CD4-positive, alpha-beta T cell treated with Interleukin-15 for 1 hour (primary cell): ENCODE results near the gene GIPC1.
"Not testable (repeated sequence)": the region's sequence is repeated elsewhere in the genome, so short reads cannot be mapped to it uniquely, and the experiment has no call there.

Source experiments
- DNase-seq: peaks from one replicate; pipeline ENCODE4 v3.0.0-alpha.2; 2020

The GIPC1 gene

DNA sequence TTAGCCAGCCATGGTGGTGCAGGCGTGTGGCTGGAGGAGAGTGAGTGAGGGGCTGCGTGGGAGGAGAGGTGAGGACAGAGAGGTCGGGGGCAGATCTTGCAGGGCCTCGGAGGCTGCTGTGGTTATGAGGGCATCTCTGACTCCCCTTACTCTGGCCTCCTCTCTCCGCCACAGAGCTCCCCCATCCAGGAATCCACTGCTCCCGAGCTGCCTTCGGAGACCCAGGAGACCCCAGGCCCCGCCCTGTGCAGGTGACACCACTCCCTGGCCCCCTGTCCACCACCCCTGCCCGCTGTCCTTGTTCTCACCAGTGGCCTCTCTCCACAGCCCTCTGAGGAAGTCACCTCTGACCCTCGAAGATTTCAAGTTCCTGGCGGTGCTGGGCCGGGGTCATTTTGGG lies 28.5 kb downstream of the GIPC1 start:
- DNase-seq, result no peak

DNA sequence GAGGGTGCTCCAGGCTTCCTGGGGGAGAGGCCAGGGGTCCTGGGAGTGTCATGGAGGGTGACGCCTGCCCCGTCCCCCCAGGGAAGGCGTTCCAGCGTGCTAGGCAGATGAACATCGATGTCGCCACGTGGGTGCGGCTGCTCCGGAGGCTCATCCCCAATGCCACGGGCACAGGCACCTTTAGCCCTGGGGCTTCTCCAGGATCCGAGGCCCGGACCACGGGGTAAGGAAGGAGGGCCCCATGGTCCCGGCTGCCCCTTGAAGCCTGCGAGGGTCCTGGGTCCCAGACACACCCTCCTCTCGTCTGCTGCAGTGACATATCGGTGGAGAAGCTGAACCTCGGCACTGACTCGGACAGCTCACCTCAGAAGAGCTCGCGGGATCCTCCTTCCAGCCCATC lies 32.2 kb downstream of the GIPC1 start:
- no peak for DNase-seq

DNA sequence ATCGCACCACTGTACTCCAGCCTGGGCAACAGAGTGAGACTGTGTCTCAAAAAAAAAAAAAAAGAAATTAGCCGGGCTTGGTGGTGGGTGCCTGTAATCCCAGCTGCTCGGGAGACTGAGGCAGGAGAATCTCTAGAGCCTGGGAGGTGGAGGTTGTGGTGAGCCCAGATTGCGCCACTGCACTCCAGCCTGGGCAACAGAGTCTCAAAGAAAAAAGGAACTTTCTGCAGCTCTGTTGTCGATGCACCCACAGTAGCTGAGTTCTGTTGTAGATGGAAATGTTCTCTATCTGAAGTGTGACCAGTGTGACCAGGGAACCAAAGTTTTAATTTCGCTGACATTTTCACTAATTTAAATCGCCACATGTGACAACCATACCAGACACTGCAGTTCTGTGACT lies 33.5 kb downstream of the GIPC1 start:
- DNase-seq, result not testable (repeated sequence)

DNA sequence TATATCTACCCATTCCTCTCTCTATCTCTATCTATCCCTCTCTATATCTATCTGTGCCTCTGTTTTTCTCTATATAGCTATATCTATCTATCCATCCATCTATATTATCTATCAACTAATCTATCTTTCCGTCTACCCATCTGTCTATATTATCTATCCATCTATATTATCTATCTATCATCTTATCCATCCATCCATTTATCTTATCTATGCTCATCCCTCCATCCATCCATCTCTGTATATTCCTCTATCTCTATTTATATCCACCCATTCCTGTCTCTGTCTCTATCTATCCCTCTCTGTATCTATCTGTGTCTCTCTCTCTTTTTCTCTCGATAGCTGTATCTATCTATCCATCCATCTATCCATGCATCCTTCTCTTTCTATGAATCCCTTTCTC lies 35.0 kb downstream of the GIPC1 start:
- DNase-seq, result no peak

DNA sequence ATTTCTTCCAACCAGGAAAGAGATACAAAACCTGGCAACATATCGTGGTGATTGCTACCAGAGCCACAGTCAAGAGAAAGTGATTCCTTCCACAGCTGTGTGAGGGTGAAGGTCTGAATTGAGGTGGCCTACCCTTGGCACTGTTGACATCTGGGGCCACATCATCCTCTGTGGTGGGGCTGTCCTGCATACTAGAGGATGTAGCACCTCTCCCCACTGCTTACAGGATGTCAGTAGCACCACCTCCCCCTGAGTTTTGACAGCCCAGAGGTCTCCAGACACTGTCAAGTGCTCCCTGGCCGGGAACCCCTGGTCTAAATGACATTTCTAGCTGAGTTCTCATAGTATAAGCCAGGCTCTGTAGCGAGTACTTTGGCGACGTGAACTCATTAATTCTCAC lies 36.2 kb downstream of the GIPC1 start:
- peak; percentile 62 for DNase-seq

DNA sequence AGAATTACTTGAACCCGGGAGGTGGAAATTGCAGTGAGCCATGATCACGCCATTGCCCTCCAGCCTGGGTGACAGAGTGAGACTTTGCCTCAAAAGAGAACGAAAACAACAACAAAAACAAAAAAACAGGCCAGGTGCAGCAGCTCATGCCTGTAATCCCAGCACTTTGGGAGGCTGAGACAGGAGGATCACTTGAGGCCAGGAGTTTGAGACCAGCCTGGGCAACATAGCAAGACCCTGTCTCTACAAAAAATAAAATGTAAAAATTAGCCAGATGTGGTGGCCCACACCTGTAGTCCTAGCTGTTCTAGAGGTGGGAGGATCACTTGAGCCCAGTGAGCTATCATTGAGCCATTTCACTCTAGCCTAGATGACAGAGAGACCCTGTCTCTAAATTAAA lies 43.6 kb downstream of the GIPC1 start:
- not testable (repeated sequence) for DNase-seq

DNA sequence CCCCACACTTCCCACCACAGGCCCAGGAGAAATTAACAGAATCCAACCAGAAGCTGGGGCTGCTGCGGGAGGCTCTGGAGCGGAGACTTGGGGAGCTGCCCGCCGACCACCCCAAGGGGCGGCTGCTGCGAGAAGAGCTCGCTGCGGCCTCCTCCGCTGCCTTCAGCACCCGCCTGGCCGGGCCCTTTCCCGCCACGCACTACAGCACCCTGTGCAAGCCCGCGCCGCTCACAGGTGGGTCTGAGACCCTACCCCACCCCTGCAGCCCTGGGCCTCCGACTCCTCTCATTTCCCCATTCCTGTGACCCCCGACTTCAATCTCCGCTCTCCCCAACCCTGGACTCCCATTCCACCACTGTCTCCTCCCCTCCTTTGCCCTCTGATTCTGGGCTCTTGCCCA lies 45.1 kb downstream of the GIPC1 start:
- no peak for DNase-seq

DNA sequence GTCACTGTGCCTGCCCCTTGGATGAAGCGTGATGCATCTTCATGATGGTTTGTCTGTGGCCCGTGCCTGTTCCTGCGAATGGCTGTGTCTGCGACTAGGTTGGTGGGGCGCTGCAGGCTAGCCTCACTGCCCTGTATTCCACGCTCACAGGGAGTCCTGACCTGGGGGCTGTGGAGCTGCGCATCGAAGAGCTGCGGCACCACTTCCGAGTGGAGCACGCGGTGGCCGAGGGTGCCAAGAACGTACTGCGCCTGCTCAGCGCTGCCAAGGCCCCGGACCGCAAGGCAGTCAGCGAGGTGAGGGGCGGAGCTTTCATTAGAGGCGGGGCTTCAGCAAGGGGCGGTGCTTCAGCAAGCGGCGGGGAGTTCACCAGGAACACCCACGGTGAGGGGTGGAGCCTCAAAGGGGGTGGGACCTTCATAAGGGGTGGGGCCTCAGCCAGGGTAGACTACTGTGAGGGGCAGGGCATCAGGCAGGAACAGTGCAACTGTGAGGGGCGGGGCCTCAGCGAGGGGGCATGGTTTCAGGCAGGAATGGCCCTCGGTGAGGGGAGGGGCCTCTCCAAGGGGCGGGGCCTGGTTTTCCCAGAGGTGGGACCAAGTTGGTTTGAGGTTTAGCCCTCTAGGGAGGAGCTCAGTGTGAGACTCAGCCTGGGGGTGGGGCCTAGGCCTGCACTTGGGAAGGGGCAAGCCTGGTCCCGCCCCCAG lies 45.6 kb downstream of the GIPC1 start:
- peak; percentile 79 for DNase-seq

DNA sequence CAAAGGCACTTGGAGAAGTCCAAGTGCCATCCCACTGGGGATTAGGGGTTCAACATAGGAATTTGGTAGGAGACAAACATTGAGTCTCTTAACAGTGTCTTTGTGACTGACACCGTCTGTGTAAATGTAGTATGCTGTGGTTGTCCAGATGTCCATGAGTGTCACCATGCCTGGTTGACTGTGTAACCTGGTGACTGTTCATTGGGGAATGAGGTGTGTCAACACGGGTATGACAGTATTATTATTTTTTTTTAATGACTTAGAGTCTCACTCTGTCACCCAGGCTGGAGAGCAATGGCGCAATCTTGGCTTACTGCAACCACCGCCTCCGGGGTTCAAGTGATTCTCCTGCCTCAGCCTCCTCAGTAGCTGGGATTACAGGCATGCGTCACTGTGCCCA lies 46.6 kb downstream of the GIPC1 start:
- DNase-seq, result no peak

DNA sequence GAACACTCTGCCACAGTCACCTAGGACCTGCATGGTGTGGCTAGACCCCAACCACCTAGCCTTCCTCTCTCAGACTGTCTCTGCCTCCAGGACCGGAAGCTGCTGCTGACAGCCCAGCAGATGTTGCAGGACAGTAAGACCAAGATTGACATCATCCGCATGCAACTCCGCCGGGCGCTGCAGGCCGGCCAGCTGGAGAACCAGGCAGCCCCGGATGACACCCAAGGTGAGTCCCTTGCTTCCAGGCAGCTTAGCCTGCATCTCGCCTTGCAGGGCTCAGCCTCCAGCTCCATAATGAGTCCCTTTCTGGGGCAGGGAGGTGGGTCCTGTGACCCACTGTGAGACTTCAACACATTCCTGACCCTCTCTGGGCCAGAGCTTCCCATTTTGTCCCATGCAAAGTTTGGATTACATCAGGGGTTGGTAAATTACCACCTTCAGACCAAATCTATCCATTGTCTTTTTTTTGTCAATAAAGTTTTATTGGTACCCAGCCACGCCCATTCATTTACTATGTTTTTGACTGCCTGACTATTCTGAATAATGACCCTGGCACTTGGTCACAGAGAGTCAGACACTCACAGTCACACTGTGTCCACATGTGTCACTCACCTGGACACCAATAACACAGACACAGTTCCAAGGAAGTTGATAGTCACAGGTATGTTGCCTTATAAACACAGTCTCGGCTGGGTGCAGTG lies 49.4 kb downstream of the GIPC1 start:
- DNase-seq, result no peak

DNA sequence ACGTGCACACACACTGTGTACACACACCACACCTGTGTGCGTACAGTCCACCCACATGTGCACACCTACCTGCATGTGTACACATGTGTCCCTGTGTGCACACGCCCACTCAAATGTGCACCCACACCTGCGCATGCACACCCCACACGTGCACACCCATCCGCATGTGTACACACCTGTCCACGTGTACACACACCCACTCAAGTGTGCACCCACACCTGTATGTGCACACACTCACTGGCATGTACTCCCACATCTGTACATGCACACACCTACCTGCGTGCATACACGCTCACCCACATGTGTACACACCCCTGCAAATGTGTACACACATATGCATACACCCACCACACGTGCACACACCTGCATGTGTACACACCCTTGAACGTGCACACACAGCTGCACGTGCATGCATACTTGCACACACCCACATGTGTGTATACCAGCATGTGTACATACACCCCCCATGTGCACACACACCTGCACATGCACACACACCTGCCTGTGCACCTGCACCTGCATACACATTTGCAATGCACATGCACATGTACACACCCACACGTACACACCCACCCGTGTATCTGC lies 52.2 kb downstream of the GIPC1 start:
- no peak for DNase-seq

DNA sequence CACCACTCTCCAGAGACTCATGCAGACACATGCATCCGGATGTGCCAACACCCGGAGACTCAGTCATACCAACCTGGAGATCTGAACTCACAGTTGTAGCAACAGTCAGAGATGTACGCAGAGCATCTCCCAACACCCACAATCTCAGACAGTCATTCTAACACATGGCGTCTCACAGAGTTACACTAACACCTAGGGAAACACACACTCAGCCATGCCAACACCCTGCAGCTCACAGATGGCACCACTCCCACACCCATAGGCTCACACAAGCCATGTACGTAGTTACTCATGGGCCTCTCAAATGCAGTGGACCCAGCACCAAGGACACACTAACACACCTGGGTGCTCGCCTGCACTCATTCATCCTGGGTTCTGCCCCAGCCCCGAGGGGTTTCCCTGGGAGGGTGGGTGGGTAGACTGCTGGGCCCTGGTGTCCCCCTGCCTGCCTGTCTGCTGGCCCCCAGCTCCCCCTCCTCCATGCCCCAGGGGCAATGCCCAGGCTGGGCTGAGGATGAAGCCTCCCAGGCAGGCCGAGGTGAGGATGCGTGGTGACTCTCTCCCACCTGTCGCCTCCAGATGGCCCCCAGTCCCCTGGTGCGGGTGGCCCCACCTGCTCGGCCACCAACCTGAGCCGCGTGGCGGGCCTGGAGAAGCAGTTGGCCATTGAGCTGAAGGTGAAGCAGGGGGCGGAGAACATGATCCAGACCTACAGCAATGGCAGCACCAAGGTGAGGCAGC lies 52.9 kb downstream of the GIPC1 start:
- no peak for DNase-seq

DNA sequence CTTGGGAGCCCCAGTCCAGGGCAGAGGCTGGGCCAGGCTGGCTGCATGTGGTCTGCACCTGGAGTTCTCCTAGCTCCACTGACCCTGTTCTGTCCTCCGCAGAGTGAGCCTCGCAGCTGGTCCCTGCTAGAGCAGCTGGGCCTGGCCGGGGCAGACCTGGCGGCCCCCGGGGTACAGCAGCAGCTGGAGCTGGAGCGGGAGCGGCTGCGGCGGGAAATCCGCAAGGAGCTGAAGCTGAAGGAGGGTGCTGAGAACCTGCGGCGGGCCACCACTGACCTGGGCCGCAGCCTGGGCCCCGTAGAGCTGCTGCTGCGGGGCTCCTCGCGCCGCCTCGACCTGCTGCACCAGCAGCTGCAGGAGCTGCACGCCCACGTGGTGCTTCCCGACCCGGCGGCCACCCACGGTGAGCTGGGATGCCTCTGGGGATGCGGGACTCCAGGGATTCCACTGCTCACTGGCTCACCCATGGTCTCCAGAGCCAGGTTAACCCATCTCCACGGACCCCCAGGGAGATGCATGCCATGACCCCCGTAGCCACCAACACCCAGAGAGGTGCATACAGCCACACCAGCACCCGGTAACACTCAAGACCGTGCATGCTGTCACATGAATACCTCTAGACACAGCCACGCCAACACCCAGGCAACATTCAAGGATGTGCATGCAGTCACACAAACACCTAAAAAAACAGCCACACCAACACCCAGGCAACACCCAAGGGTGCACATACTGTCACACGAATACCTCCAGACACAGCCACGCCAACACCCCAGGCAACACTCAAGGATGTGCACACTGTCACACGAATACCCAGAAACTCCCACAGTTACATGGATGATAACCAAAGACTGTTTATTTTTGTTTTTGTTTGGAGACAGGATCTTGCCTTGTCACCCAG lies 54.6 kb downstream of the GIPC1 start:
- DNase-seq, result no peak

DNA sequence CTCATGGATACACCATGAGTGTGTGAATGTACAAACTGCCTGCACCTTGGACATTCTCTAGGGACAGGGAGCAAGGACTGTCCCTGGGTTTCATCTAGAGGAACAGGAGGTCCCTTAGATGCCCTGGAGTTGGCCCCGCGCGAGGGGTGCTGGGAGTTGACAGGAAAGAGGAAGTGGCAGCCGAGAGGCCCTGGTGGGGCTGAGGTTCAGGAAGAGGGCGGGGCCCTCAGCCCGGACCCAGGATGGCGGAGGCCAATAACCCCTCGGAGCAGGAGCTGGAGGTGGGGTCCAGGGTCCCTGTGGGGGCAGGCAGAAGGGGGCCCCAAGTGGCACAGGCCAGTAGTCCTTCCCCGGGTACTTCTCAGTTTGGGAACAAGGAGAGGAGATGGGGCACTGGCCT lies 55.9 kb downstream of the GIPC1 start:
- peak; percentile 81 for DNase-seq

DNA sequence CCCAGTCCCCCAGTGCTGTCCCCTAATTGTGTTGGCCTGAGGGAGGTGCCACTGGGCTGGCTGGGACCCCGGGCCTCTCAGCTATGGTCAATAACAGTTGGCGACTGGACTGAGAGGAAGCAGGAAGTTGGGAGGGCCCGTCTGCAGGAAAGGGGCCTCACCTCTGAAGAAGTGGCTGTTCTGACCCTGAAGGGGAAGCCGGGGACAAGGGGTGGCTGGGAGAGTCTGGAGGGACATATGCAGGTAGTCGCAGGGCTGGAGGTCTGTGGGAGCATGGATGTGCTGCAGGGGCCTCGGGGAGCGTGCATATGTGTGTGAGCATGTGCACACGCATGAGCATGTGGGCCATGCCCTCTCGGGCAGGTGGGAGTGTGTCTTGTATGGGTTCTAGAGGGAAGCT lies 56.9 kb downstream of the GIPC1 start:
- DNase-seq, result no peak

DNA sequence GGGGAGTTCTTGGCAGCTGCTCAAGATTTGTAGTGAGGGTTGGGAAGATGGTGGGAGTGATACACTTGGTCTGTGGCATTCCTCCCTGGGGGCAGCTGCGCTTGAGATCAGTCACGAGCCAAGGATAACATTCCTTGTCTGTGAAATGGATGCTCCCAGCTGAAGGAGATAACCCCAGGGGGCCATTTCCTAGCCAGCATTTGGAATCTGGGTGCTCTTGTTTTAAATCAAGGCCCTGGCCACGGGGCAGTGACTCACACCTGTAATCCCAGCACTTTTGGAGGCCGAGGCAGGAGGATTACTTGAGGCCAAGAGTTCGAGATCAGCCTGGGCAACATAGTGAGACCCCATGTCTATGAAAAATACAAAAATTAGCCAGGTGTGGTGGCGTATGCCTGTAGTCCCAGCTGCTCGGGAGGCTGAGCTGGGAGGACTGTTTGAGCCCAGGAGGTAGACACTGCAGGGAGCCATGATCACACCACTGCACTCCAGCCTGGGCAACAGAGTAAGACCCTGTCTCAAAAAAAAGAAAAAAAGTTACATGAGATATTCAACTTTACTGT lies 58.3 kb downstream of the GIPC1 start:
- no peak for DNase-seq

DNA sequence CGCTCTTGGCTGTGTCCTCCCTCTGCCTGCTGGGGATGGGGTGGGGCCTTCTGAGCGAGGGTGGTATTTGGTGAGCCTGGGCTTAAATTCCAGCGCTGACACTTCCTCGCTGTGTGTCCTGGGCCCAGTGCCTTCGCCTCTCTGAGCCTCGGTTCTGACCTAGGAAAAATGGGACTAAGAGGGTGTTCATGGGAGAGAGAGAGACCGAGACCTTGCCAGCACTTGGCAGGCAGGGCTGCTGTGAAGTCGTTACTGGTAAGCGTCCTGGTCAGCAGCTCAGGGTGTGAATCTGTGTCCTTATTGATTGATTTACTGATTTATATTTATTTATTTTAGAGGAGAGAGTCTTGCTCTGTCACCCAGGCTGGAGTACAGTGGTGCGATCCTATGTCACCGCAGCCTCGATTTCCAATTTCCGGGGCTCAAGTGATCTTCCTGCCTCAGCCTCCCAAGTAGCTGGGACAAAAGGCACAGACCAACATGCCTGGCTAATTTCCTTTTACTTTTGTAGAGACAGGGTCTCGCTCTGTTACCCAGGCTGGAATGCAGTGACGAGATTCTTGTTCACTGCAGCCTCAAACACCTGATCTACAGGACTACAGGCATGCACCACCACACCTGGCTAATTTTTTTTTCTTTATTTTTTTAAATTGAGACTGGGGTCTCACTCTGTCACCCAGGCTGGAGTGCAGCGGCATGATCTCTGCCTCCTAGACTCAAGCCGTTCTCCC lies 60.4 kb downstream of the GIPC1 start:
- no peak for DNase-seq

DNA sequence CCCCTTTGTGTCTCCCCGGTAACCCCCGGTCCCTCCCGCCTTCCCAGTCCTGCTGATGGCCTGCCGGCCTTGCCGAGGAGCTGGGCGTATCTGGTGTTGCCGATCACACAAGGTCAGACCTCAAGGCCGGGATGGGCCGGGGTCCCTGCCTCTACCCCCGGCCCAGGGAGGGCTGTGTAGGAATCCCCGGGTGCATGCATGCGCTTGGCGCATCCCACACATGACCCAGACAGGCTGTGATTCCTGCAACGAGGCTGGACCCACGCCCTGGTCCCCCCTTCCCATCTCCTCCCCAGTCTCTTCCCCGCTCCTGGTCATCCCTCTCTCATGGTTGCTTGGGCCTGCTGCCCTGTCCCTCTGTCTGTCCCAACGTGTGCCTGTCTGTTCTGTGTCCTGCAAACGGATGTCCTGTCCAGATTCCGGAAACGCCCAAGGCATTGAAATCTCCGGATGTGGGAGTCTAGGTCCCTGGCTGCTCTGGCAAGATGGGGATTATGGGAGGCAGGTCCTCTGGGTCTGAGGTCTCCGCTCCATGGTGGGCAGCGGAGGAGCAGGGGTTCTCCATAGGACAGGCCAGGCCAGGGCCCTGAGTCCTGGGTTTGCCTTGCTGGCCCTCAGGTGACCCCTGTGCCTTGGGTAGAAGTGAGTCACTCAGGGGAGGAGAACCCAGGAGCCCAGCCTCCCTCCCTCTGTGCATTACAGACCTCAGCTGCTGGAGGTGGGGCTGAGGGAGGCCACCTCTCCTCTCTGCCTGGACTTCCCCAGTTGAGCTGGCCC lies 61.2 kb downstream of the GIPC1 start:
- peak; percentile 76 for DNase-seq

DNA sequence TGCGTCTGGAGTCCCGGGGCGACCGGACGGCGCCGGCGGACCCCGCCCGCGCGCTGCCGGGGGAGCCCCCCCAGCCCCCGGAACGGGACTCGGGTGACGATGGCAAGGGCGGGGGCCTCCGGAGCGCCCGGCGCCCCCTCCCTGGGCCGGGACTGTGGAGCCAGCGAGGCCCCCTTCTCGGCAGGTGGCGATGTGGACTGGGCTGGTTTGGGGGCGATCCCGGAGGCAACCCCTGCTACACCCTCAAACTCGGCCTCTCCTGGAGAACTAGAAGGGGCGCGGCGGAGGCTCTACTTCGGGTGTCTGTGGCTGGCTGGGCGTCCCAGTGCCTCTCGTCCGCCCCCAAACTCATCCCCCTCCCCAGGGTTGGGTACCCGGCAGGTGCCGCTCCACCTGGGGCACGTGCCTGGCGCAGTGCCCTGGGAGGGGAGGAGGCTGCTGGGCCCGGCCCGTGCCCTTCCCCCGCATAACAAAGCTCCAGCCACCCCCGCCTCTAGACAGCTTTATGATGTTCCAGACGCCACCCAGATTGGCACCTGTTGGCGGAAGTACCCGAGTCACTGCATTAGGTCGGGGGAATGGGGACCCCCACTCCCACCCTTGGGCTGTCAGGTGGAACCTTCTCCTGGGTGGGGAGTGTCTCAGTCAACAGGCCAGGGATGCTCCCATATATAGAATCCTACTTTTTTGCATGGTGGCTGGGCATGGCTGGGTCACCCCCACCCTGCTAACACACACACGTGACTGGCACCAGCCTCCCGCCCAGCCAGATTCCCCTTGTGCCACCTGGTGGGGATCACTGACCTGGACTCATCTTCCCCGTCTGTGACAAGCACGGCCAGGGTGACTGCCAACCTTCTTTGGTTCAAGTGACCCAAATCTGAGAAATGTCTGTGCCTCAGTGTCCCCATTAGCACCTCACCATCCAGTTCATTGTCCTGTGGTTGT lies 62.1 kb downstream of the GIPC1 start:
- DNase-seq, result peak; percentile 59
